CD4-positive, alpha-beta T cell (primary cell): ENCODE results near the gene MAP3K5. TPM values are rescaled to one million over a fixed set of nuclear protein-coding genes. Genes with fewer than 3 reads are reported as not detected.

Source experiments
- ATAC-seq: fragments of 200-7000 bp; cut with Tn5 transposase; one replicate; pipeline ENCODE4 v1.10.0; 2022; ENCODE audit warnings: mild to moderate bottlenecking; ENCODE audit not compliant: poor library complexity
- CTCF ChIA-PET: fragments of 350-600 bp; sonication (Branson Sonifier 250); formaldehyde crosslinking; loops from one replicate; lab custom pipeline; 2021; ENCODE audit warnings: antibody characterized with exemption, inconsistent platforms; lab: Charles Lee
- POLR2A ChIA-PET: fragments of 350-600 bp; sonication (Branson Sonifier 250); formaldehyde crosslinking; loops from one replicate; lab custom pipeline; 2021; ENCODE audit warnings: antibody characterized with exemption, inconsistent platforms; lab: Charles Lee
- DNase-seq, 14 experiments: peaks; one replicate each; pipeline ENCODE4 v3.0.0-alpha.2; 2013 to 2020; ENCODE audit warnings: mixed read lengths in 2 of 14
- H3K27ac ChIP-seq, 2 donors: one replicate each; pipeline versions ENCODE4 v1.5.1 to v1.7.0; 2013; ENCODE audit warnings: low read length in 2 of 2, low read depth in 1 of 2, mild to moderate bottlenecking in 1 of 2
- H3K27me3 ChIP-seq, 2 experiments: 1 replicate in 1 of 2; 2 replicates in 1 of 2; pipeline versions ENCODE4 v1.6.1 to v1.7.0; 2013; ENCODE audit warnings: low read length in 2 of 2, control low read depth in 1 of 2, mild to moderate bottlenecking in 1 of 2, moderate library complexity in 1 of 2; ENCODE audit not compliant: insufficient read depth in 2 of 2, control insufficient read depth in 1 of 2
- H3K36me3 ChIP-seq: one replicate; pipeline ENCODE4 v1.6.1; 2013; ENCODE audit warnings: low read length, control low read depth; ENCODE audit not compliant: insufficient read depth
- H3K4me1 ChIP-seq: one replicate; pipeline ENCODE4 v1.6.1; 2013; ENCODE audit warnings: low read length, control low read depth; ENCODE audit not compliant: insufficient read depth
- H3K4me3 ChIP-seq: one replicate; pipeline ENCODE4 v1.5.1; 2013; ENCODE audit warnings: mild to moderate bottlenecking, low read length, moderate library complexity
- H3K9me3 ChIP-seq, 2 experiments: 1 replicate in 1 of 2; 2 replicates in 1 of 2; pipeline versions ENCODE4 v1.6.1 to v1.7.0; 2013; ENCODE audit warnings: low read length in 2 of 2, mild to moderate bottlenecking in 2 of 2, control low read depth in 1 of 2, moderate library complexity in 1 of 2; ENCODE audit not compliant: control insufficient read depth in 1 of 2, insufficient read depth in 1 of 2
- H3K27ac Mint-ChIP-seq: one replicate; pipeline ENCODE4 v1.8.0; 2020; ENCODE audit warnings: mixed read lengths
- H3K27me3 Mint-ChIP-seq: one replicate; pipeline ENCODE4 v1.8.0; 2021; ENCODE audit warnings: mixed read lengths
- H3K36me3 Mint-ChIP-seq: one replicate; pipeline ENCODE4 v1.8.0; 2021; ENCODE audit warnings: low read depth, mixed read lengths
- H3K4me1 Mint-ChIP-seq: one replicate; pipeline ENCODE4 v1.8.0; 2021; ENCODE audit warnings: low read depth, mixed read lengths
- H3K4me3 Mint-ChIP-seq: one replicate; pipeline ENCODE4 v1.8.0; 2020; ENCODE audit warnings: mild to moderate bottlenecking, mixed read lengths
- H3K9me3 Mint-ChIP-seq: one replicate; pipeline ENCODE4 v1.8.0; 2020; ENCODE audit warnings: mixed read lengths
- intact Hi-C, 2 experiments: fragments of 100-400 bp; cut with DNase I in 1 of 2; cut with micrococcal nuclease in 1 of 2; formaldehyde crosslinking; loops; one replicate each; pipeline versions ENCODE4 v1.15.1 to v1.9.0; 2023 to 2025; cut with DNase I, micrococcal nuclease
- total RNA-seq, 174 experiments: library from RNA in 2 of 174; stranded (reverse) in 2 of 174; gene quantifications; one replicate each; pipeline ENCODE4 v1.2.3 and lab custom pipeline; 2021 to 2026
- TF ChIP-seq, protein P1 (sequence below): fragments of 200-600 bp; IDR thresholded peaks from one replicate; pipeline ENCODE4 v1.8.0; 2022; ENCODE audit warnings: antibody characterized with exemption, mild to moderate bottlenecking

The MAP3K5 gene
- total RNA-seq, 2 experiments from 2014 or later = 12.9 to 14.1 TPM

DNA sequence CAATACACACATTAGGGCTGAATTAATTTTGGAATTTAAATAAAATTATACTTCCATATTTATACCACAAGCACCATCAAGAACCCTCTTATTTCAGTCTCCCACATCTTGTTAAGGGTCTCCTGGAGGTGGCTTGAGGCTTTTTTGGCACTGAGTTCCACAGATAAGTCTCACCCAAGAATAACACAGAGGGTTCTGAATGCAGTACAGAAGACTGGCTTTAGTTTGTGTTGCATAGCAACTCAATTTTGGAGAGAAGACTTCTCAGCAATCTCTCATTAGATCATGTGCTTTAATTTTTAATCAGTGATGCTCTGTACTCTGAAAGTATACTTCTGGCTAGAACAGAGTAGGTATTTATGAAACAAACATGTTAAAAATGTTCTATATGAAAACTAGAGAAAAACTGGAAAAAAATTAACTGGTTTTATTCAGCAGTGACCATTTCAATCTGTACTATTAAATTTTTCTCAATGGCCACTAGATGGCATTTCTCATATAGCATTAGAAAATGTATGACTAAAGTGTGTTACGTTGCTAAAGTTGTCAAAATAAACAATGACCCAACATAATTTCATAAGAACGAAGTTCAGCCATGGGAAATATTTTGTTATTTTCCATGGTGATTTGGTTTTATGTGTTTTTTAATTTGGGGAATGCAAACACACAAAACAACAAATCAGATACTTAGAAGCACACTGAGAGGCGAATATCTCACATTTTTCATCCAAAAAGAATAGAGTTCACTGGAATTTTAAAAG lies 209.4 kb downstream of the MAP3K5 start:
- peak in 3 of 14 experiments; percentile 19 to 39 (median 21) for DNase-seq

DNA sequence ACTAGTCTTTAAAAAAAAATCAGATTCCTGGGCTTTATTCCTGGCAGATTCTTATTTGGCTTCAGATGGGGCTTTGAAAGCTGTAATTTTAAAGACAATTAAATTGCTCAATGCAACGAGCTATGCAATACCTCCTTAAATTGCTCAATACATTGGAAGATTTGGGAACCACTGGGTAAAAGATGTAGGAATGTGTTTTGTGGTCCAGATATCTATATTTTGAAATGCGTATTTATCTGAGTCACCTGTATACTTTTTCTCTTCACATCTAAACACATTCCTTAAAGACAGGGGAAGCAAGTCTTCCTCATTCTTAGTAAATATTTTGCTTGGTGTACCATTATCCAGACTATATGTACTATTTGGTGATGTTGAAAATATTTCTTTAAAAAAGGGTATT lies 212.5 kb downstream of the MAP3K5 start:
- Histone ChIP-seq H3K27me3 (no peaks in the 10 kb centered on the region), H3K27ac (no peak overlapping the region), H3K36me3 (peaks cover 85% of the 10 kb centered on the region), H3K4me1 (no peaks in the 10 kb centered on the region), H3K4me3 (no peak overlapping the region), H3K9me3 (no peaks in the 10 kb centered on the region)
- Mint-ChIP-seq H3K4me3 (no peak overlapping the region), H3K9me3 (no peaks in the 10 kb centered on the region), H3K4me1 (no peaks in the 10 kb centered on the region), H3K36me3 (peaks cover 84% of the 10 kb centered on the region), H3K27ac (no peak overlapping the region), H3K27me3 (no peaks in the 10 kb centered on the region)
- DNase-seq = no peak
- CTCF ChIA-PET = interaction anchor here (1.1 kb wide), 1 partner anchor 14 kb away, joined by 3 read pairs; no protein-coding TSS in a partner anchor
- POLR2A ChIA-PET = no interaction called here
- ATAC-seq = no peak
- TF ChIP-seq, protein P1, sequence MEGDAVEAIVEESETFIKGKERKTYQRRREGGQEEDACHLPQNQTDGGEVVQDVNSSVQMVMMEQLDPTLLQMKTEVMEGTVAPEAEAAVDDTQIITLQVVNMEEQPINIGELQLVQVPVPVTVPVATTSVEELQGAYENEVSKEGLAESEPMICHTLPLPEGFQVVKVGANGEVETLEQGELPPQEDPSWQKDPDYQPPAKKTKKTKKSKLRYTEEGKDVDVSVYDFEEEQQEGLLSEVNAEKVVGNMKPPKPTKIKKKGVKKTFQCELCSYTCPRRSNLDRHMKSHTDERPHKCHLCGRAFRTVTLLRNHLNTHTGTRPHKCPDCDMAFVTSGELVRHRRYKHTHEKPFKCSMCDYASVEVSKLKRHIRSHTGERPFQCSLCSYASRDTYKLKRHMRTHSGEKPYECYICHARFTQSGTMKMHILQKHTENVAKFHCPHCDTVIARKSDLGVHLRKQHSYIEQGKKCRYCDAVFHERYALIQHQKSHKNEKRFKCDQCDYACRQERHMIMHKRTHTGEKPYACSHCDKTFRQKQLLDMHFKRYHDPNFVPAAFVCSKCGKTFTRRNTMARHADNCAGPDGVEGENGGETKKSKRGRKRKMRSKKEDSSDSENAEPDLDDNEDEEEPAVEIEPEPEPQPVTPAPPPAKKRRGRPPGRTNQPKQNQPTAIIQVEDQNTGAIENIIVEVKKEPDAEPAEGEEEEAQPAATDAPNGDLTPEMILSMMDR = no peak
- intact Hi-C loops = no loop called here

More for the DNA sequence above, 209.4 kb downstream of the MAP3K5 start:
- Mint-ChIP-seq H3K27me3 (no peaks in the 10 kb centered on the region), H3K27ac (no peak overlapping the region), H3K36me3 (peaks cover 71% of the 10 kb centered on the region), H3K9me3 (no peaks in the 10 kb centered on the region), H3K4me3 (no peak overlapping the region), H3K4me1 (no peaks in the 10 kb centered on the region)
- POLR2A ChIA-PET = no interaction called here
- H3K36me3 ChIP-seq = peaks cover 77% of the 10 kb centered on the region
- no peak for ATAC-seq
- no peaks in the 10 kb centered on the region for H3K9me3 ChIP-seq
- CTCF ChIA-PET = no interaction called here
- no peaks in the 10 kb centered on the region for H3K4me1 ChIP-seq
- H3K27me3 ChIP-seq = no peaks in the 10 kb centered on the region
- intact Hi-C loops = loop anchor here in 1 of 2 experiments (2.0 kb wide), 1 partner anchor 210 kb away; the partner anchor contains the start of gene MAP3K5
- H3K4me3 ChIP-seq = no peak overlapping the region
- TF ChIP-seq, protein P1 = peak; percentile 51
- no peak overlapping the region for H3K27ac ChIP-seq

DNA sequence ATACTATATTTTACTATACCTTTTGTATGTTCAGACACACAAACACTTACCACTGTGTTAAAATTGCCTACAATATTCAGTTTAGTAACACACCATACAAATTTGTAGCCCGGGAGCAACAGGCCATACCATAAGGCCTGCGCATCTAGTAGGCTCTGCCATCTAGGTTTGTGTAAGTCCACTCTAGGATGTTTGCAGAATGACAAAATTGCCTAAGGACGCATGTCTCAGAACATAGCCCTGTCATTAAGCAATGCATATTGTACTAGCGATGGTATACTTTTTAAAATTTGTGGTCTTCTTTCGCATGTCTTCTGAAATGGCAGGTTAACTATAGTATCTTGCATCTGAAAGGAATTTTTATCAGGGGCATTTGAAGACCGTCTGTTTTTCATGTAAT lies 215.5 kb downstream of the MAP3K5 start:
- H3K27me3 ChIP-seq = no peaks in the 10 kb centered on the region
- peaks cover 89% of the 10 kb centered on the region for H3K36me3 Mint-ChIP-seq
- ChIA-PET POLR2A (no interaction called here), CTCF (no interaction called here)
- H3K36me3 ChIP-seq = peaks cover 78% of the 10 kb centered on the region
- no peak for ATAC-seq
- H3K4me1 ChIP-seq = no peaks in the 10 kb centered on the region
- H3K9me3 Mint-ChIP-seq = peaks cover under 1% of the 10 kb centered on the region
- no peak overlapping the region for H3K4me3 Mint-ChIP-seq
- H3K27me3 Mint-ChIP-seq = no peaks in the 10 kb centered on the region
- no peak for DNase-seq
- no peaks in the 10 kb centered on the region for H3K4me1 Mint-ChIP-seq
- TF ChIP-seq, protein P1 = no peak
- intact Hi-C loops = no loop called here
- peaks cover 1 to 4% of the 10 kb centered on the region in 2 experiments for H3K9me3 ChIP-seq
- H3K4me3 ChIP-seq = no peak overlapping the region
- H3K27ac Mint-ChIP-seq = no peak overlapping the region
- no peak overlapping the region for H3K27ac ChIP-seq
